Osteocyte (in vitro differentiated cells): ENCODE measurements around the gene GRN. TPM values are rescaled to one million over a fixed set of nuclear protein-coding genes. Genes with fewer than 3 reads are reported as not detected.

ENCODE experiments used
- DNase-seq: peaks from one replicate; pipeline ENCODE4 v3.0.0; 2021; ENCODE audit warnings: mixed read lengths; ENCODE audit not compliant: unreplicated experiment; ENCODE audit errors: extremely low spot score
- H3K27ac Mint-ChIP-seq: one replicate; pipeline ENCODE4 v1.8.0; 2021; ENCODE audit warnings: mild to moderate bottlenecking, mixed read lengths; ENCODE audit not compliant: unreplicated experiment
- H3K27me3 Mint-ChIP-seq: one replicate; pipeline ENCODE4 v1.8.0; 2021; ENCODE audit warnings: mixed read lengths; ENCODE audit not compliant: unreplicated experiment
- H3K36me3 Mint-ChIP-seq: one replicate; pipeline ENCODE4 v1.8.0; 2021; ENCODE audit warnings: mixed read lengths; ENCODE audit not compliant: unreplicated experiment
- H3K4me1 Mint-ChIP-seq: one replicate; pipeline ENCODE4 v1.8.0; 2021; ENCODE audit warnings: mixed read lengths; ENCODE audit not compliant: unreplicated experiment
- H3K4me3 Mint-ChIP-seq: one replicate; pipeline ENCODE4 v1.8.0; 2021; ENCODE audit warnings: mild to moderate bottlenecking, moderate library complexity, mixed read lengths; ENCODE audit not compliant: unreplicated experiment
- H3K9me3 Mint-ChIP-seq: one replicate; pipeline ENCODE4 v1.8.0; 2021; ENCODE audit warnings: mixed read lengths; ENCODE audit not compliant: unreplicated experiment
- long read RNA-seq: library from polyadenylated mRNA; unstranded; transcript quantifications from one replicate; pipeline ENCODE4 v2.0.0, GENCODE V29; 2021
- total RNA-seq: library from RNA; stranded (reverse); gene quantifications from 2 replicates; pipeline ENCODE4 v1.2.1, GENCODE V29; 2021
- TF ChIP-seq, protein P1 (sequence below): fragments of 200-600 bp; sonication (generic); IDR thresholded peaks from 2 replicates; pipeline ENCODE4 v1.5.0; 2021; ENCODE audit warnings: antibody characterized with exemption, mild to moderate bottlenecking, moderate library complexity

Gene GRN
- total RNA-seq: 574 and 620 TPM in 2 replicates
- long read RNA-seq, transcript GRN-201 (13 exons, 2,342 nt): major isoform, 863 of 1,009 reads
- long read RNA-seq, partial matches to known transcripts: 95 of 1,009 reads
- long read RNA-seq, other reads (novel, unspliced or antisense): 49 of 1,009 reads

DNA sequence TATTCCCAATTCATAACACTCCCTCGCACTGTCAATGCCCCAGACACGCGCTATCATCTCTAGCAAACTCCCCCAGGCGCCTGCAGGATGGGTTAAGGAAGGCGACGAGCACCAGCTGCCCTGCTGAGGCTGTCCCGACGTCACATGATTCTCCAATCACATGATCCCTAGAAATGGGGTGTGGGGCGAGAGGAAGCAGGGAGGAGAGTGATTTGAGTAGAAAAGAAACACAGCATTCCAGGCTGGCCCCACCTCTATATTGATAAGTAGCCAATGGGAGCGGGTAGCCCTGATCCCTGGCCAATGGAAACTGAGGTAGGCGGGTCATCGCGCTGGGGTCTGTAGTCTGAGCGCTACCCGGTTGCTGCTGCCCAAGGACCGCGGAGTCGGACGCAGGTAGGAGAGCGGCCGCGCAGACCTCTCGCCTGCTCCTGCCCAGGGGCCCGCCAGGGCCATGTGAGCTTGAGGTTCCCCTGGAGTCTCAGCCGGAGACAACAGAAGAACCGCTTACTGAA, at the start of gene GRN:
GRN (plus strand) TSS at position 364 of the 515 bp plus-strand sequence. CDS start 3,863 bp downstream, outside the sequence.
- TF ChIP-seq, protein P1, sequence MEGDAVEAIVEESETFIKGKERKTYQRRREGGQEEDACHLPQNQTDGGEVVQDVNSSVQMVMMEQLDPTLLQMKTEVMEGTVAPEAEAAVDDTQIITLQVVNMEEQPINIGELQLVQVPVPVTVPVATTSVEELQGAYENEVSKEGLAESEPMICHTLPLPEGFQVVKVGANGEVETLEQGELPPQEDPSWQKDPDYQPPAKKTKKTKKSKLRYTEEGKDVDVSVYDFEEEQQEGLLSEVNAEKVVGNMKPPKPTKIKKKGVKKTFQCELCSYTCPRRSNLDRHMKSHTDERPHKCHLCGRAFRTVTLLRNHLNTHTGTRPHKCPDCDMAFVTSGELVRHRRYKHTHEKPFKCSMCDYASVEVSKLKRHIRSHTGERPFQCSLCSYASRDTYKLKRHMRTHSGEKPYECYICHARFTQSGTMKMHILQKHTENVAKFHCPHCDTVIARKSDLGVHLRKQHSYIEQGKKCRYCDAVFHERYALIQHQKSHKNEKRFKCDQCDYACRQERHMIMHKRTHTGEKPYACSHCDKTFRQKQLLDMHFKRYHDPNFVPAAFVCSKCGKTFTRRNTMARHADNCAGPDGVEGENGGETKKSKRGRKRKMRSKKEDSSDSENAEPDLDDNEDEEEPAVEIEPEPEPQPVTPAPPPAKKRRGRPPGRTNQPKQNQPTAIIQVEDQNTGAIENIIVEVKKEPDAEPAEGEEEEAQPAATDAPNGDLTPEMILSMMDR: no peak
- peaks cover 2% of the 10 kb centered on the region for H3K36me3 Mint-ChIP-seq
- peak within 1 kb of the TSS; percentile 95 for H3K4me3 Mint-ChIP-seq
- no peaks in the 10 kb centered on the region for H3K9me3 Mint-ChIP-seq
- H3K4me1 Mint-ChIP-seq: peaks cover 16% of the 10 kb centered on the region
- H3K27me3 Mint-ChIP-seq: peaks cover 6% of the 10 kb centered on the region
- H3K27ac Mint-ChIP-seq: peak within 1 kb of the TSS; percentile 95
- peak; percentile 97 for DNase-seq

DNA sequence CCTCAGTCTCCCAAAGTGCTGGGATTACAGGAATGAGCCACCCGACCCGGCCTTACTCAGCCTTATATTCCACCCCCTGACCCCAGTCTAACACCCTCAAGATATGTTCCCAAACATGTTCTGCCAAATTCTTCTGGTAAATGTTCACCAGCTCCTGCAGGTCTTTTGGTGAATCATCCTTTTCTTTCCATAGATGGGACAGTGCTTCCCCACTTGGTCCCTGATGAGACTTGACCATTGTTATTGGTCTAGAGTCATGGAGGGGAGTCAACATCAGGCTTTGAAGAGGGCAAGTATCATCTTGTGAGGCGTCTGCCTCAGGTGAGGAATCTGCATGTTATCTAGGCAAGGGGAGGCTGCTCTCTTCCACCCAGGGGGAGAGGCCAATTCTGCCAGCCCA, 47.1 kb upstream of the GRN start:
- Mint-ChIP-seq H3K27me3 (peaks cover 43% of the 10 kb centered on the region), H3K4me3 (no peak overlapping the region), H3K4me1 (no peaks in the 10 kb centered on the region), H3K27ac (no peak overlapping the region), H3K36me3 (no peaks in the 10 kb centered on the region), H3K9me3 (no peaks in the 10 kb centered on the region)
- no peak for DNase-seq
- TF ChIP-seq, protein P1: no peak

DNA sequence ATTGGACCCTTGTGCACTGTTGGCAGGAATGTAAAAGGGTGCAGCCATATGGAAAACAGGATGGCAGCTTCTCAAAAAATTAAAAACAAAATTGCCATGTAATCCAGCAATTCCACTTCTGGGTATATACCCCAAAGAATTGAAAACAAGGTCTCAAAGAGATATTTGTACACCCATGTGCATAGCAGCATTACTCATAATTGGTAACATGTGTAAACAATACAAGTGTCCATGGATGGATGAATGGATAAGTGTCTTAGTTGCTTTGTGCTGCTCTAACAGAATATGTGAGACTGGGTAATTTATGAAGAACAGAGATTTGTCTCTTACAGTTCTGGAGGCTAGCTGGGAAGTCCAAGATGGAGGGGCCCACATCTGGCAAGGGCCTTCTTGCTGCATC, 40.5 kb upstream of the GRN start:
- no peak overlapping the region for H3K27ac Mint-ChIP-seq
- H3K27me3 Mint-ChIP-seq: peaks cover 48% of the 10 kb centered on the region
- no peak overlapping the region for H3K4me3 Mint-ChIP-seq
- no peaks in the 10 kb centered on the region for H3K36me3 Mint-ChIP-seq
- H3K9me3 Mint-ChIP-seq: no peaks in the 10 kb centered on the region
- TF ChIP-seq, protein P1: no peak
- no peak for DNase-seq
- peaks cover 5% of the 10 kb centered on the region for H3K4me1 Mint-ChIP-seq

DNA sequence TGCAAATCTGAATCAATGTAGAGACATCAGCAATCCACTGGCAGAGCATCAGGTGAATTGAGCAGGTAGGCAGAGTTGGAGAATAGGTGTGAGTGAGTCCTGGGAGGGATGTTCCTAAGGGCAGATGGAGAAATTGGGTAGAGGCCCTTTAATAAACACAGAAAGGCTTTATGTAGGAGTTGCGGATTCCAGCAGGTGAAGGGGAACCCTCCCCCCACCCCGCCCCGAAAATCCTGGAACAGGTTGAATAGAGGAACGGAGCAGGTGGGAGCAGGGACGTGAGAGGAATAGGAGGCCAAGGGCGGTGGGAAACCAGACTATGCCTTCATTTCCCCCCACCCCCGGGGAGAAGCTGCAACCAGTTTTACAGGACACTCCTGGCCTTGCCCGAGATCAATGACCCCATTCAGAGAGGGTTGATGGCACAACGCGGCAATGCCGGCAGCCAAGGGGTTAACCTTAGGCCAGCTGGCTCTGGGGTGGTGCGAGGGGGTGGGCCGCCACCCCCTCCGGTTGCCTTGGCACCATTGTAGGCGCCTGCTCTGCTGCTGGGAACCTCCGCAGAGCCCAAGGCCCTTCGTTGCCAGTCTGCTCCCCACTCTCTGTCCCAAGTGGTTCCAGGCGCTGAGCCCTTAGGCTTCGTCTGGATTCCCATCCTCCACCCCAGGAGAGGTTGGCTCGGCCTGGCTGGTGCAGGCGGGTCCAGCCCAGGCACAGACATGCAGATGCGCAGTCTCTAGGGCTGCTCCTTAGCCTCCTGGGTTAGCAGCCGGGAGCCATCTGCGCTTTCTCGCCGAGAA, 37.5 kb upstream of the GRN start:
- peaks cover 35% of the 10 kb centered on the region for H3K27me3 Mint-ChIP-seq
- no peak overlapping the region for H3K27ac Mint-ChIP-seq
- no peak for DNase-seq
- no peaks in the 10 kb centered on the region for H3K9me3 Mint-ChIP-seq
- H3K4me1 Mint-ChIP-seq: peaks cover 5% of the 10 kb centered on the region
- no peaks in the 10 kb centered on the region for H3K36me3 Mint-ChIP-seq
- TF ChIP-seq, protein P1: no peak
- H3K4me3 Mint-ChIP-seq: peak overlapping the region; percentile 60

DNA sequence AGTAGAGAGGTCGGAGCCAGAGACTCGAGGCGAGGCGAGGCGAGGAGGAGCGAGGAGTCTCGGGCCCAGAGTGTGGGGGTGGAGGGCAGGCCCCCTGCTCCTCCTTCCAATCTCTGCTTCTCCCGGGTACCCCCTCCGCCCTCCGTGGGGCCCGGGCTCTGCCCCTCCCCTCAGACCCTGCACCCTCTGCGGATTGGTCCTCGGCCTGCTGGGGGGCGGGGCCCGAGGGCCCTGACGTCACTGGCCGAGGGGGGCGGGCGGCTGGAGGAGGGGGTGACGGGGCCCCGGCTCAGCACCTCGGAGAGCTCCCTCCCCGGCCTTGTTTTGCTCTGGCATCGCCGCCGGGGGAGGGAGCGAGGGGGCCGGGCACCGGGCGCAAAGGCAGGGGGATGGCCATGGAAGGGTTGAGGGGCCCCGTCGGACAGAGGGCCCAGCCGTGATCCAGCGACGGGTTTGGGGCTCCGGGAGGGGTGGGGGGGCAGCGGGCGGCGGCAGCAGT, 36.7 kb upstream of the GRN start, which contains the start of gene RUNDC3A:
RUNDC3A (plus strand) TSS at position 282 of the 499 bp plus-strand sequence. CDS start 232 bp downstream, outside the sequence.
- H3K36me3 Mint-ChIP-seq: no peaks in the 10 kb centered on the region
- H3K9me3 Mint-ChIP-seq: no peaks in the 10 kb centered on the region
- DNase-seq: peak; percentile 95
- H3K4me1 Mint-ChIP-seq: peaks cover 5% of the 10 kb centered on the region
- no peak within 1 kb of the TSS for H3K27ac Mint-ChIP-seq
- peak within 1 kb of the TSS; percentile 63 for H3K4me3 Mint-ChIP-seq
- peaks cover 34% of the 10 kb centered on the region for H3K27me3 Mint-ChIP-seq
- TF ChIP-seq, protein P1: no peak
